Measurements from ENCODE around the gene TAF11L12.

DNA sequence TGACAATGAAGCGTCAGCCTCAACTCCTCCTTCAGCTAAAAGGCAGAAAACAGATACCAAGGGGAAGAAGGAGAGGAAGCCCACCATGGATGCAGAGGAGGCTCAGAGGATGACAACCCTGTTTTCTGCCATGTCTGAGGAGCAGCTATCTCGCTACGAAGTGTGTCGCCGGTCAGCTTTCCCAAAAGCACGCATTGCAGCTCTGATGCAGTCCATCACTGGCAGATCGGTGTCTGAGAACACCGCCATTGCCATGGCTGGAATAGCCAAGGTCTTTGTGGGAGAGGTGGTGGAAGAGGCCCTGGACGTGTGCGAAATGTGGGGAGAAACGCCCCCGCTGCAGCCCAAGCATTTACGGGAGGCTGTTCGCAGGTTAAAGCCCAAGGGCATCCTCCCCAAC is 5.2 kb upstream of the TAF11L12 start:
- TF ChIP-seq, protein P1, sequence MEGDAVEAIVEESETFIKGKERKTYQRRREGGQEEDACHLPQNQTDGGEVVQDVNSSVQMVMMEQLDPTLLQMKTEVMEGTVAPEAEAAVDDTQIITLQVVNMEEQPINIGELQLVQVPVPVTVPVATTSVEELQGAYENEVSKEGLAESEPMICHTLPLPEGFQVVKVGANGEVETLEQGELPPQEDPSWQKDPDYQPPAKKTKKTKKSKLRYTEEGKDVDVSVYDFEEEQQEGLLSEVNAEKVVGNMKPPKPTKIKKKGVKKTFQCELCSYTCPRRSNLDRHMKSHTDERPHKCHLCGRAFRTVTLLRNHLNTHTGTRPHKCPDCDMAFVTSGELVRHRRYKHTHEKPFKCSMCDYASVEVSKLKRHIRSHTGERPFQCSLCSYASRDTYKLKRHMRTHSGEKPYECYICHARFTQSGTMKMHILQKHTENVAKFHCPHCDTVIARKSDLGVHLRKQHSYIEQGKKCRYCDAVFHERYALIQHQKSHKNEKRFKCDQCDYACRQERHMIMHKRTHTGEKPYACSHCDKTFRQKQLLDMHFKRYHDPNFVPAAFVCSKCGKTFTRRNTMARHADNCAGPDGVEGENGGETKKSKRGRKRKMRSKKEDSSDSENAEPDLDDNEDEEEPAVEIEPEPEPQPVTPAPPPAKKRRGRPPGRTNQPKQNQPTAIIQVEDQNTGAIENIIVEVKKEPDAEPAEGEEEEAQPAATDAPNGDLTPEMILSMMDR (optimal IDR thresholded peaks at IDR 0.05 in 1 of 3, IDR thresholded peaks at IDR 0.05 in 1 of 3, conservative IDR thresholded peaks at IDR 0.05 in 1 of 3; ENCODE audit: extremely low read depth in 1 of 3, insufficient read depth in 2 of 3, low read length in 3 of 3): no peak
- no peak for TF ChIP-seq EZH2 (IDR thresholded peaks at IDR 0.05; ENCODE audit: low read length)
